Neural cell (in vitro differentiated cells): ENCODE results near the gene TMEM238L. TPM values are rescaled to one million over a fixed set of nuclear protein-coding genes. Genes with fewer than 3 reads are reported as not detected.

Experiments used
- H2AFZ ChIP-seq: fragments of 200-600, 300-800 bp; sonication (generic), shearing (Covaris generic); 2 replicates; pipeline ENCODE4 v1.6.0; 2014; ENCODE audit warnings: low read depth, mild to moderate bottlenecking, antibody characterized with exemption, low read length, moderate library complexity
- H3F3A ChIP-seq: fragments of 200-600 bp; shearing (Covaris generic); 2 replicates; pipeline ENCODE4 v1.6.1; 2016; ENCODE audit warnings: mild to moderate bottlenecking, moderate library complexity, mixed read lengths, antibody characterized with exemption, low read length; ENCODE audit not compliant: insufficient read depth, poor library complexity, severe bottlenecking
- H3K27ac ChIP-seq: fragments of 200-600, 300-800 bp; sonication (generic), shearing (Covaris generic); 2 replicates; pipeline ENCODE4 v1.5.1; 2014; ENCODE audit warnings: mild to moderate bottlenecking, low read length, moderate library complexity
- H3K27me3 ChIP-seq: fragments of 300-800, 200-600 bp; sonication (generic), shearing (Covaris generic); 2 replicates; pipeline ENCODE4 v1.6.0; 2014; ENCODE audit warnings: mild to moderate bottlenecking, low read depth, low read length, moderate library complexity; ENCODE audit not compliant: insufficient read depth
- H3K36me3 ChIP-seq: fragments of 300-800, 200-600 bp; sonication (generic), shearing (Covaris generic); 2 replicates; pipeline ENCODE4 v1.5.1; 2014; ENCODE audit warnings: mild to moderate bottlenecking, antibody characterized with exemption, low read length, moderate library complexity; ENCODE audit not compliant: insufficient read depth
- H3K4me2 ChIP-seq: fragments of 300-800, 200-600 bp; sonication (generic), shearing (Covaris generic); 2 replicates; pipeline ENCODE4 v1.6.0; 2014; ENCODE audit warnings: mild to moderate bottlenecking, low read length
- H3K4me3 ChIP-seq: fragments of 300-800, 200-600 bp; sonication (generic), shearing (Covaris generic); 2 replicates; pipeline ENCODE4 v1.5.1; 2014; ENCODE audit warnings: mild to moderate bottlenecking, low read length, moderate library complexity
- H3K79me2 ChIP-seq: fragments of 200-600 bp; shearing (Covaris generic); replicated peaks from 2 replicates; pipeline ENCODE4 v1.6.0; 2014; ENCODE audit warnings: mild to moderate bottlenecking, low read length, moderate library complexity; ENCODE audit not compliant: insufficient read depth
- H3K9ac ChIP-seq: fragments of 300-800, 200-600 bp; sonication (generic), shearing (Covaris generic); 2 replicates; pipeline ENCODE4 v1.6.1; 2016; ENCODE audit warnings: mild to moderate bottlenecking, low read length, mixed read lengths
- H3K9me2 ChIP-seq: fragments of 200-600 bp; shearing (Covaris generic); 2 replicates; pipeline ENCODE4 v1.6.1; 2016; ENCODE audit warnings: mild to moderate bottlenecking, low read length, mixed read lengths; ENCODE audit not compliant: insufficient read depth
- H3K9me3 ChIP-seq: fragments of 200-600, 300-800 bp; sonication (generic), shearing (Covaris generic); 2 replicates; pipeline ENCODE4 v1.6.1; 2016; ENCODE audit warnings: mild to moderate bottlenecking, mixed run types, low read length, moderate library complexity, mixed read lengths
- H4K20me1 ChIP-seq: fragments of 200-600 bp; shearing (Covaris generic); 2 replicates; pipeline ENCODE4 v1.6.1; 2016; ENCODE audit warnings: mild to moderate bottlenecking, mixed run types; ENCODE audit not compliant: insufficient read depth
- EP300 ChIP-seq: fragments of 450-650 bp; conservative IDR thresholded peaks from 2 replicates; pipeline ENCODE4 v1.6.1; 2014; ENCODE audit warnings: antibody characterized with exemption, mild to moderate bottlenecking, moderate library complexity; ENCODE audit not compliant: poor library complexity, severe bottlenecking
- EZH2 ChIP-seq: fragments of 200-600, 300-800 bp; shearing (Covaris generic), sonication (generic); IDR thresholded peaks from 2 replicates; pipeline ENCODE4 v1.6.1; 2014; ENCODE audit warnings: antibody characterized with exemption, low read length, borderline replicate concordance, mild to moderate bottlenecking; ENCODE audit not compliant: insufficient read depth, poor library complexity, severe bottlenecking
- MXI1 ChIP-seq: fragments of 450-650 bp; conservative IDR thresholded peaks from 2 replicates; pipeline ENCODE4 v1.6.1; 2014; ENCODE audit warnings: antibody characterized with exemption, mild to moderate bottlenecking; ENCODE audit not compliant: poor library complexity, severe bottlenecking
- POLR2AphosphoS5 ChIP-seq: IDR thresholded peaks from 2 replicates; pipeline ENCODE4 v1.6.1; 2012
- RAD21 ChIP-seq: fragments of 450-650 bp; conservative IDR thresholded peaks from 2 replicates; pipeline ENCODE4 v1.6.1; 2014; ENCODE audit warnings: antibody characterized with exemption, mild to moderate bottlenecking, moderate library complexity
- REST ChIP-seq: IDR thresholded peaks from 2 replicates; pipeline ENCODE4 v1.6.1; 2012; ENCODE audit warnings: borderline replicate concordance
- SMC3 ChIP-seq: fragments of 450-650 bp; conservative IDR thresholded peaks from 2 replicates; pipeline ENCODE4 v1.6.1; 2014; ENCODE audit warnings: antibody characterized with exemption, mild to moderate bottlenecking, moderate library complexity; ENCODE audit not compliant: poor library complexity
- TAF1 ChIP-seq: IDR thresholded peaks from 2 replicates; pipeline ENCODE4 v1.6.1; 2012; ENCODE audit warnings: low read depth
- polyA plus RNA-seq: library from polyadenylated mRNA; depleted of rRNA; stranded (reverse); fragments of >200 nt; gene quantifications from 2 replicates; pipeline ENCODE4 v1.2.3, GENCODE V29; 2014
- TF ChIP-seq, protein P1 (sequence below): fragments of 450-650 bp; IDR thresholded peaks from 2 replicates; pipeline ENCODE4 v1.5.1; 2014; ENCODE audit warnings: antibody characterized with exemption, mild to moderate bottlenecking, moderate library complexity; ENCODE audit not compliant: poor library complexity, severe bottlenecking

TMEM238L gene
- polyA plus RNA-seq, 1 donor from 2014 or later = not detected

DNA sequence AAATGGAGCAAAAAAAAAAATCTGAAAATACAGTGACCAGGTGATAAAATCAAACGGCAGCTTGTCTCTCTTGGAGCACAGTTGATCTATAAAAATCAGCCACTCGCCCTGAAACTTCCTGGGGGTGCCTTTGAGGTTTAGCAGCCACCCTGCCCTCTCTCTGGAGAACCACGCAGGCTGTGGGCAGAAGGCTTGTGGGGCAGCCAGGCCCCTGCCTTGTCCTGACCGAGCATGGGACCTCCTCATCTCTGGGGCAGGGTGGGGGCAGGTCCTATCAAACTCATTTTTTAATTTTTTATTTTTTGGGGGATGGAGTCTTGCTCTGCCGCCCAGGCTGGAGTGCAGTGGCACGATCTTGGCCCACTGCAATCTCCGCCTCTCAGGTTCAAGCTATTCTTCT lies 5.0 kb downstream of the TMEM238L start:
- H3K9me2 ChIP-seq = no peaks in the 10 kb centered on the region
- TF ChIP-seq SMC3 (no peak), EZH2 (no peak), TAF1 (no peak), POLR2AphosphoS5 (no peak), EP300 (no peak), REST (no peak), RAD21 (no peak), MXI1 (no peak)
- TF ChIP-seq, protein P1, sequence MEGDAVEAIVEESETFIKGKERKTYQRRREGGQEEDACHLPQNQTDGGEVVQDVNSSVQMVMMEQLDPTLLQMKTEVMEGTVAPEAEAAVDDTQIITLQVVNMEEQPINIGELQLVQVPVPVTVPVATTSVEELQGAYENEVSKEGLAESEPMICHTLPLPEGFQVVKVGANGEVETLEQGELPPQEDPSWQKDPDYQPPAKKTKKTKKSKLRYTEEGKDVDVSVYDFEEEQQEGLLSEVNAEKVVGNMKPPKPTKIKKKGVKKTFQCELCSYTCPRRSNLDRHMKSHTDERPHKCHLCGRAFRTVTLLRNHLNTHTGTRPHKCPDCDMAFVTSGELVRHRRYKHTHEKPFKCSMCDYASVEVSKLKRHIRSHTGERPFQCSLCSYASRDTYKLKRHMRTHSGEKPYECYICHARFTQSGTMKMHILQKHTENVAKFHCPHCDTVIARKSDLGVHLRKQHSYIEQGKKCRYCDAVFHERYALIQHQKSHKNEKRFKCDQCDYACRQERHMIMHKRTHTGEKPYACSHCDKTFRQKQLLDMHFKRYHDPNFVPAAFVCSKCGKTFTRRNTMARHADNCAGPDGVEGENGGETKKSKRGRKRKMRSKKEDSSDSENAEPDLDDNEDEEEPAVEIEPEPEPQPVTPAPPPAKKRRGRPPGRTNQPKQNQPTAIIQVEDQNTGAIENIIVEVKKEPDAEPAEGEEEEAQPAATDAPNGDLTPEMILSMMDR = no peak
- H3K79me2 ChIP-seq = no peaks in the 10 kb centered on the region
- H4K20me1 ChIP-seq = no peaks in the 10 kb centered on the region
- H3K27ac ChIP-seq = no peak overlapping the region
- H3F3A ChIP-seq = no peaks in the 10 kb centered on the region
- H3K27me3 ChIP-seq = no peaks in the 10 kb centered on the region
- no peak overlapping the region for H2AFZ ChIP-seq
- no peak overlapping the region for H3K9ac ChIP-seq
- H3K9me3 ChIP-seq = no peaks in the 10 kb centered on the region
- no peak overlapping the region for H3K4me3 ChIP-seq
- H3K36me3 ChIP-seq = no peaks in the 10 kb centered on the region
- no peak overlapping the region for H3K4me2 ChIP-seq

DNA sequence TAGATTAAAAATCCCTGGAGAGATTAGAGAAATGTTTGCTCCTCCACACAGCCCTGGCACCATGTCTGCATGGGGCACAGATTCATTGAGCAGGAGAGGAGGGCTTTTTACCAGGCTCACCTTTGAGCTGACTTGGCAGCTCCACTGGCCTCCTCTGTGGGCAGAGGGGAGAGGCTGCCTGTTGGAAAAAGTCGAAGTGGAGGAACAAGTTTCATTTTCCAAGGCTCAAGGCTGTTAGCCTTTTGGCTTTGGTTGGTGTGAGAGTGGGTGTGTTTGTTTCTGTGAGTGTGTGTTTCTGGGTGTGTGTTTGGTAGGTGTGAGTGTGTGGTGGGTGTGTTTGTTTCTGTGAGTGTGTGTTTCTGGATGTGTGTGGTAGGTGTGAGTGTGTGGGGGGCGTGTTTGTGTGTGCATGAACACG lies 5.6 kb downstream of the TMEM238L start:
- H3K9ac ChIP-seq = no peak overlapping the region
- H3K9me3 ChIP-seq = no peaks in the 10 kb centered on the region
- no peak overlapping the region for H3K27ac ChIP-seq
- TF ChIP-seq EP300 = no peak
- no peak for TF ChIP-seq REST
- no peak for TF ChIP-seq MXI1
- TF ChIP-seq TAF1 = no peak
- no peak for TF ChIP-seq EZH2
- TF ChIP-seq POLR2AphosphoS5 = no peak
- TF ChIP-seq, protein P1 = no peak
- no peak for TF ChIP-seq SMC3
- no peak for TF ChIP-seq RAD21
- no peak overlapping the region for H2AFZ ChIP-seq
- no peak overlapping the region for H3K4me2 ChIP-seq
- H3K9me2 ChIP-seq = no peaks in the 10 kb centered on the region
- H3K4me3 ChIP-seq = no peak overlapping the region
- H3F3A ChIP-seq = no peaks in the 10 kb centered on the region
- no peaks in the 10 kb centered on the region for H3K36me3 ChIP-seq
- no peaks in the 10 kb centered on the region for H3K79me2 ChIP-seq
- H3K27me3 ChIP-seq = no peaks in the 10 kb centered on the region
- H4K20me1 ChIP-seq = no peaks in the 10 kb centered on the region
